Stimulated activated naive CD8-positive, alpha-beta T cell treated with anti-CD3 and anti-CD28 coated beads, Interleukin-15, amount 100 ng/mL, for 72 hours (primary cell): Measurements from ENCODE around the gene SKA1.

Source experiments
- ATAC-seq: fragments of 150-1000 bp; cut with Tn5 transposase; 2 replicates; pipeline ENCODE4 v1.10.0; 2021; ENCODE audit warnings: mild to moderate bottlenecking, moderate library complexity
- DNase-seq, 2 donors: peaks; one replicate each; pipeline ENCODE4 v3.0.0; 2021 to 2022
- H3K27ac Mint-ChIP-seq, 2 donors: one replicate each; pipeline ENCODE4 v1.8.0; 2022; ENCODE audit warnings: mild to moderate bottlenecking in 2 of 2, mixed read lengths in 2 of 2, moderate library complexity in 2 of 2
- H3K27me3 Mint-ChIP-seq: one replicate; pipeline ENCODE4 v1.8.0; 2022; ENCODE audit warnings: mixed read lengths
- H3K4me1 Mint-ChIP-seq: one replicate; pipeline ENCODE4 v1.8.0; 2022; ENCODE audit warnings: mild to moderate bottlenecking, mixed read lengths
- H3K4me3 Mint-ChIP-seq, 2 donors: one replicate each; pipeline ENCODE4 v1.8.0; 2022; ENCODE audit warnings: mild to moderate bottlenecking in 2 of 2, mixed read lengths in 2 of 2, moderate library complexity in 1 of 2
- H3K9me3 Mint-ChIP-seq, 2 donors: one replicate each; pipeline ENCODE4 v1.8.0; 2022; ENCODE audit warnings: mixed read lengths in 2 of 2

Gene SKA1

DNA sequence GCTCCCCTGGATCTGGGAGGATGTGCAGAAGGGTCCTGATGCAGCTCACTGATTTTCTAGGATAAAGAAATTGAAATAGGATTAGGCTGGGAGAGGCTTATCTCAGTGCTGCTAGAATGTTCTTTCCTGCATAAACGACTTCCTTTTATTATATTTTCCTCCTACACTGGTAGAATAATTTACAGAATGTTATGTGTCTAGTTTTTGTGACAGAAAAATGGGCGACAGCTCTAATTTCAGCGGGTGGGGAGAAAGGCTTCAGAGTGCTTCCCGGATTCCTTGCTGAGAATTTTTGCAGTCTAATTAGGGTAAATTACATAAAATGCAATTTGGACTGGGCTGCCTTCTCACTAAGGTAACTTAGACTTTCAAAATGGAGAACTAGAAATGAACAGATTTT lies 66.2 kb downstream of the SKA1 start:
- ATAC-seq (no peak), DNase-seq (no peak)
- Mint-ChIP-seq H3K27ac (no peak overlapping the region), H3K4me1 (no peaks in the 10 kb centered on the region), H3K4me3 (no peak overlapping the region), H3K27me3 (no peaks in the 10 kb centered on the region), H3K9me3 (peaks cover 7 to 11% of the 10 kb centered on the region in 2 donors)

- H3K9me3 Mint-ChIP-seq: peaks cover 7 to 11% of the 10 kb centered on the region in 2 donors
- ATAC-seq (no peak), DNase-seq (no peak)
- no peak overlapping the region for H3K27ac Mint-ChIP-seq
- peaks cover 5% of the 10 kb centered on the region for H3K27me3 Mint-ChIP-seq
- H3K4me3 Mint-ChIP-seq: no peak overlapping the region
- H3K4me1 Mint-ChIP-seq: no peaks in the 10 kb centered on the region
These were observed 66.7 kb downstream of the SKA1 start for GRCh38 chr18:50441501-50441900.
